ENCODE data around the gene NEDD4L.
"Not testable (repeated sequence)": the region's sequence is repeated elsewhere in the genome, so short reads cannot be mapped to it uniquely, and the experiment has no call there.

NEDD4L gene

GRCh38 chr18:58276789-58277739 lies 233.0 kb downstream of the NEDD4L start:
- H3K4me3 ChIP-seq (ENCODE audit: low read length) = no peak overlapping the region
- no peak for TF ChIP-seq ZNF274 (IDR thresholded peaks at IDR 0.05; ENCODE audit: low read depth, low read length)

GRCh38 chr18:58279504-58280175 lies 235.6 kb downstream of the NEDD4L start:
- no peak for TF ChIP-seq ZNF274 (IDR thresholded peaks at IDR 0.05; ENCODE audit: low read depth, low read length)
- H3K4me3 ChIP-seq (ENCODE audit: low read length) = no peak overlapping the region

GRCh38 chr18:58280191-58280590 lies 236.2 kb downstream of the NEDD4L start:
- no peak overlapping the region for H3K4me3 ChIP-seq (ENCODE audit: low read length)
- TF ChIP-seq ZNF274 (IDR thresholded peaks at IDR 0.05; ENCODE audit: low read depth, low read length) = no peak

- H3K4me3 ChIP-seq (ENCODE audit: low read length) = not testable (repeated sequence)
Observed at GRCh38 chr18:58282872-58283271, 238.8 kb downstream of the NEDD4L start.

GRCh38 chr18:58284699-58285448 lies 240.8 kb downstream of the NEDD4L start:
- no peak for TF ChIP-seq ZNF274 (IDR thresholded peaks at IDR 0.05; ENCODE audit: low read depth, low read length)
- no peak overlapping the region for H3K4me3 ChIP-seq (ENCODE audit: low read length)

GRCh38 chr18:58285449-58286130 lies 241.6 kb downstream of the NEDD4L start:
- no peak overlapping the region for H3K4me3 ChIP-seq (ENCODE audit: low read length)
- TF ChIP-seq ZNF274 (IDR thresholded peaks at IDR 0.05; ENCODE audit: low read depth, low read length) = no peak

GRCh38 chr18:58286632-58287352 lies 242.8 kb downstream of the NEDD4L start:
- no peak for TF ChIP-seq ZNF274 (IDR thresholded peaks at IDR 0.05; ENCODE audit: low read depth, low read length)
- no peak overlapping the region for H3K4me3 ChIP-seq (ENCODE audit: low read length)

GRCh38 chr18:58287353-58288274 lies 243.6 kb downstream of the NEDD4L start:
- TF ChIP-seq ZNF274 (IDR thresholded peaks at IDR 0.05; ENCODE audit: low read depth, low read length) = no peak
- H3K4me3 ChIP-seq (ENCODE audit: low read length) = no peak overlapping the region

GRCh38 chr18:58288921-58289797 lies 245.1 kb downstream of the NEDD4L start:
- H3K4me3 ChIP-seq (ENCODE audit: low read length) = no peak overlapping the region
- no peak for TF ChIP-seq ZNF274 (IDR thresholded peaks at IDR 0.05; ENCODE audit: low read depth, low read length)

- TF ChIP-seq ZNF274 (IDR thresholded peaks at IDR 0.05; ENCODE audit: low read depth, low read length) = no peak
Observed at GRCh38 chr18:58290116-58290695, 246.2 kb downstream of the NEDD4L start.

GRCh38 chr18:58291131-58291530 lies 247.1 kb downstream of the NEDD4L start:
- no peak overlapping the region for H3K4me3 ChIP-seq (ENCODE audit: low read length)
- no peak for TF ChIP-seq ZNF274 (IDR thresholded peaks at IDR 0.05; ENCODE audit: low read depth, low read length)

More at GRCh38 chr18:58290116-58290695, 246.2 kb downstream of the NEDD4L start:
- no peak overlapping the region for H3K4me3 ChIP-seq (ENCODE audit: low read length)

Data from GM08714 (cell line).